Measurements from ENCODE around the gene MAPKAPK3. TPM values are rescaled to one million over a fixed set of nuclear protein-coding genes. Genes with fewer than 3 reads are reported as not detected.

MAPKAPK3 gene
- total and polyA plus RNA-seq, 2 of the 4 experiments (the other 2 are of a cell fraction), result 38.3 to 57.2 TPM

- TF ChIP-seq BHLHE40 (IDR thresholded peaks at IDR 0.05; ENCODE audit: low read depth, low read length) (no peak), SMC3 (IDR thresholded peaks at IDR 0.05; ENCODE audit: low read depth, low read length) (no peak), RAD21 (IDR thresholded peaks at IDR 0.05; ENCODE audit: low read length) (no peak)
Observed at GRCh38 chr3:50568947-50569749, 47.8 kb upstream of the MAPKAPK3 start, which contains the start of gene HEMK1 (continued).

All from IMR-90 (cell line).